NB4 (cell line): ENCODE data around the gene DOCK4.

ENCODE experiments used
- DNase-seq: peaks from one replicate; pipeline ENCODE4 v3.0.0; 2010; ENCODE audit warnings: low read depth
- H3K4me3 ChIP-seq: one replicate; pipeline ENCODE4 v1.5.1; 2011; ENCODE audit warnings: mild to moderate bottlenecking, low read depth, low read length, moderate library complexity
- CTCF ChIP-seq: IDR thresholded peaks from one replicate; pipeline ENCODE4 v1.5.1; 2012; ENCODE audit warnings: low read depth, low read length
- MAX ChIP-seq: IDR thresholded peaks from 2 replicates; pipeline ENCODE4 v1.6.1; 2011; ENCODE audit warnings: low read depth, low read length
- MYC ChIP-seq: IDR thresholded peaks from 2 replicates; pipeline ENCODE4 v1.6.1; 2011; ENCODE audit warnings: low read depth, low read length
- POLR2A ChIP-seq: IDR thresholded peaks from 2 replicates; pipeline ENCODE4 v1.6.1; 2011; ENCODE audit warnings: mild to moderate bottlenecking; ENCODE audit not compliant: insufficient read length; ENCODE audit errors: extremely low read depth

Gene DOCK4

GRCh38 chr7:111765751-111766643 is 440.2 kb downstream of the DOCK4 start:
- TF ChIP-seq MAX, result no peak
- TF ChIP-seq CTCF, result no peak
- TF ChIP-seq MYC, result no peak
- no peak for TF ChIP-seq POLR2A
- DNase-seq, result no peak
- H3K4me3 ChIP-seq, result no peak overlapping the region

GRCh38 chr7:111763221-111763801 is 442.9 kb downstream of the DOCK4 start:
- DNase-seq, result peak; percentile 69
- no peak overlapping the region for H3K4me3 ChIP-seq
- peak; percentile 60 for TF ChIP-seq CTCF
- TF ChIP-seq MYC, result no peak
- no peak for TF ChIP-seq POLR2A
- TF ChIP-seq MAX, result no peak

GRCh38 chr7:111762799-111763198 is 443.4 kb downstream of the DOCK4 start:
- DNase-seq, result no peak
- TF ChIP-seq POLR2A (no peak), MAX (no peak), MYC (no peak), CTCF (no peak)
- no peak overlapping the region for H3K4me3 ChIP-seq

- no peak for DNase-seq
- TF ChIP-seq CTCF (no peak), MAX (no peak), MYC (no peak), POLR2A (no peak)
- no peak overlapping the region for H3K4me3 ChIP-seq
Measured at GRCh38 chr7:111762211-111762610, 444.0 kb downstream of the DOCK4 start.

GRCh38 chr7:111760043-111760442 is 446.2 kb downstream of the DOCK4 start:
- no peak overlapping the region for H3K4me3 ChIP-seq
- TF ChIP-seq CTCF, result no peak
- TF ChIP-seq MAX, result no peak
- no peak for TF ChIP-seq MYC
- no peak for TF ChIP-seq POLR2A
- DNase-seq, result no peak
